Body of pancreas (tissue), 4 donors: Measurements from ENCODE around the gene PXYLP1. TPM values are rescaled to one million over a fixed set of nuclear protein-coding genes. Genes with fewer than 3 reads are reported as not detected.

Source experiments
- ATAC-seq: fragments of 150-250 bp; one replicate; pipeline ENCODE4 v1.9.1; 2016
- DNase-seq, 4 donors: peaks; one replicate each; pipeline ENCODE4 v3.0.0-alpha.2; 2019
- H3K27ac ChIP-seq, 4 donors: fragments of 200-600 bp; sonication (generic); 1 replicate in 3 of 4; 2 replicates in 1 of 4; pipeline versions ENCODE4 v1.5.1 to v1.6.1; 2016 to 2019; ENCODE audit warnings: mild to moderate bottlenecking in 1 of 4, mixed read lengths in 1 of 4, moderate library complexity in 1 of 4
- H3K27me3 ChIP-seq, 2 donors: fragments of 200-600 bp; sonication (generic); one replicate each; pipeline ENCODE4 v1.6.0; 2016; ENCODE audit warnings: mild to moderate bottlenecking in 1 of 2
- H3K36me3 ChIP-seq, 2 donors: fragments of 200-600 bp; sonication (generic); replicated peaks in 1 of 2; 2 replicates each; pipeline ENCODE4 v1.5.1; 2016; ENCODE audit warnings: low read depth in 2 of 2; ENCODE audit not compliant: insufficient read depth in 1 of 2
- H3K4me1 ChIP-seq: fragments of 200-600 bp; sonication (generic); one replicate; pipeline ENCODE4 v1.6.0; 2016
- H3K4me3 ChIP-seq, 2 donors: fragments of 200-600 bp; sonication (generic); 1 replicate in 1 of 2; 2 replicates in 1 of 2; pipeline ENCODE4 v1.5.1; 2016 to 2019
- H3K9me3 ChIP-seq, 3 donors: fragments of 200-600 bp; sonication (generic); 1 replicate in 2 of 3; 2 replicates in 1 of 3; pipeline ENCODE4 v1.5.1; 2016
- POLR2A ChIP-seq, 3 donors: fragments of 450-650 bp; IDR thresholded peaks; one replicate each; pipeline ENCODE4 v1.6.1; 2016; ENCODE audit warnings: antibody characterized with exemption in 3 of 3, mild to moderate bottlenecking in 2 of 3
- WGBS, 2 donors: methylation state at CpG; one replicate each; pipeline ENCODE4 v1.1.5; 2017; 5-methylcytosine and 5-hydroxymethylcytosine counted together
- intact Hi-C: fragments of 100-400 bp; cut with DNase I; formaldehyde crosslinking; loops from one replicate; pipeline ENCODE4 v1.15.1; 2023
- total RNA-seq, 2 donors: library from RNA; depleted of rRNA; stranded (reverse); fragments of >200 nt; gene quantifications; one replicate each; pipeline ENCODE4 v1.1.0, GENCODE V29; 2016
- TF ChIP-seq, protein P1 (sequence below), 7 experiments: fragments of 450-650 bp in 4 of 7; fragments of 200-600 bp in 3 of 7; sonication (generic) in 3 of 7; IDR thresholded peaks; one replicate each; pipeline ENCODE4 v1.5.1; 2016 to 2019; ENCODE audit warnings: antibody characterized with exemption in 7 of 7

The PXYLP1 gene
- total RNA-seq, 2 donors from 2014 or later, result 9.9 to 10.5 TPM

DNA sequence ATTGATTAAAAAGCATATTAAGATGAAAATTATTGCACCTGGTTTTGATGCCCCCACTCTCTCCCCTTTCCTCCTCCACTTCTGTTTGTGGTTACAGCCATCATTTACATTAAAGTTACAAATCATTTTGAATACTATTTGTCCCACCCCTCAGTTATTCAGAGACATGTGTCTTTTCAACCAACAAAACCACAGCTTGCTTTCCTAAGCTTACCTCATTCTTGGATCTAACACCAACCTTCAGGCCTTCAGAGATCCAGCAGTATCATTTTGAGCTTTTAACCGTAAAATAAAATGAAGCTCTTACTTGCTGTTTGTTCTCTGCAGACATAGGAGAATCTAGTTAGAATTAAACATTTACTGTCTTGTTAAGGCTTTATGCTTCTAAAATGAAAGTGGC is 4.7 kb downstream of the PXYLP1 start:
- H3K4me3 ChIP-seq, result no peak overlapping the region
- WGBS, 2 donors, result 95 to 97% methylated on average over 1 of the region's 1 CpG
- peaks cover 46% of the 10 kb centered on the region for H3K4me1 ChIP-seq
- intact Hi-C loops, result no loop called here
- no peak for TF ChIP-seq POLR2A (IDR thresholded peaks at IDR 0.05)
- TF ChIP-seq, protein P1, sequence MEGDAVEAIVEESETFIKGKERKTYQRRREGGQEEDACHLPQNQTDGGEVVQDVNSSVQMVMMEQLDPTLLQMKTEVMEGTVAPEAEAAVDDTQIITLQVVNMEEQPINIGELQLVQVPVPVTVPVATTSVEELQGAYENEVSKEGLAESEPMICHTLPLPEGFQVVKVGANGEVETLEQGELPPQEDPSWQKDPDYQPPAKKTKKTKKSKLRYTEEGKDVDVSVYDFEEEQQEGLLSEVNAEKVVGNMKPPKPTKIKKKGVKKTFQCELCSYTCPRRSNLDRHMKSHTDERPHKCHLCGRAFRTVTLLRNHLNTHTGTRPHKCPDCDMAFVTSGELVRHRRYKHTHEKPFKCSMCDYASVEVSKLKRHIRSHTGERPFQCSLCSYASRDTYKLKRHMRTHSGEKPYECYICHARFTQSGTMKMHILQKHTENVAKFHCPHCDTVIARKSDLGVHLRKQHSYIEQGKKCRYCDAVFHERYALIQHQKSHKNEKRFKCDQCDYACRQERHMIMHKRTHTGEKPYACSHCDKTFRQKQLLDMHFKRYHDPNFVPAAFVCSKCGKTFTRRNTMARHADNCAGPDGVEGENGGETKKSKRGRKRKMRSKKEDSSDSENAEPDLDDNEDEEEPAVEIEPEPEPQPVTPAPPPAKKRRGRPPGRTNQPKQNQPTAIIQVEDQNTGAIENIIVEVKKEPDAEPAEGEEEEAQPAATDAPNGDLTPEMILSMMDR (IDR thresholded peaks at IDR 0.05), result no peak
- DNase-seq (no peak), ATAC-seq (no peak)
- H3K27me3 ChIP-seq, result no peaks in the 10 kb centered on the region
- no peaks in the 10 kb centered on the region for H3K9me3 ChIP-seq
- no peaks in the 10 kb centered on the region for H3K36me3 ChIP-seq
- H3K27ac ChIP-seq, result no peak overlapping the region

DNA sequence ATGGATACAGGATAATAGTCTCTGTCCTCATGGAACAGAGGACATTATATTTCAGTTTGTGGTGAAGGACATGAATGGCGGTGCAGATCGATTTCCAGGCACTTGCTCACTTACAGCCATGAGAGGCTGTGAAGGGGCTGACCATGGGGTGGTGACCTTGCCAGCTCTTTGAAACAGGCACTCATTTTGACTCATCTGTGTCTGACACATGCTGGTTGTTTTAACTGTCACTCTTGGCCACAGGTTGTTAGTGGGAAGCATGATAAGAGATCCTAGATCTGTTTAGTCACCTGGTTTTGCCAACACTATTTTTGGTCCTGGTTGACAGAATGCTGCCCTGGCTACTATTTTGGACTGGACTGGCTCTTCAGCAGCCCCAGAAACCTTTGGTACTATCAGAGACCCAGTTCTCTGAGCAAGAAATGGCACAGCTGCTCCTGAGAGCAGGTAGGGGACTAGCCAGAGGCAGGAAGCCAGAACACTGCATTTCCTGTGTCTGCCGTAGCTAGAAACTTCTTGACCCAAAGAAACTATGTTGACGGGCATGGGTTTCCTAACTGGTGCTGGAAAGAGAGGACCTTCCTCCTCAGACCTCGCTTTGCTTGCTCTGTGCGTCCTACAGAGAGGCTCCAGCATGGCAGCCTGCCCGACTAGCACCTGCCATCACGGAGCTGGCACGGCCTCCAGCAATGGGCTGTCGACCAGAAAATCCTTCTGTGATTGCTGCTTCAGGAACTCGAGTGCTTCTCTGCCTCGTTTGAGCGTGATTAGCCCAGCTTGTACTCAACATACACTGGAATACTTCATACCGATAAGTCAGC is 6.3 kb downstream of the PXYLP1 start:
- H3K36me3 ChIP-seq, result no peaks in the 10 kb centered on the region
- peak; percentile 94 for ATAC-seq
- 35 to 43% methylated on average over 13 to 14 of the region's 14 CpGs for WGBS, 2 donors
- H3K9me3 ChIP-seq, result no peaks in the 10 kb centered on the region
- peak overlapping the region; percentile 53 to 81 (median 63) for H3K27ac ChIP-seq
- no peaks in the 10 kb centered on the region for H3K27me3 ChIP-seq
- peaks cover 39% of the 10 kb centered on the region for H3K4me1 ChIP-seq
- intact Hi-C loops, result no loop called here
- no peak overlapping the region for H3K4me3 ChIP-seq
- peak; percentile 92 to 96 (median 94) for DNase-seq
- TF ChIP-seq, protein P1 (IDR thresholded peaks at IDR 0.05), result no peak
- TF ChIP-seq POLR2A (IDR thresholded peaks at IDR 0.05), result peak in 1 of 3 donors; percentile 26

DNA sequence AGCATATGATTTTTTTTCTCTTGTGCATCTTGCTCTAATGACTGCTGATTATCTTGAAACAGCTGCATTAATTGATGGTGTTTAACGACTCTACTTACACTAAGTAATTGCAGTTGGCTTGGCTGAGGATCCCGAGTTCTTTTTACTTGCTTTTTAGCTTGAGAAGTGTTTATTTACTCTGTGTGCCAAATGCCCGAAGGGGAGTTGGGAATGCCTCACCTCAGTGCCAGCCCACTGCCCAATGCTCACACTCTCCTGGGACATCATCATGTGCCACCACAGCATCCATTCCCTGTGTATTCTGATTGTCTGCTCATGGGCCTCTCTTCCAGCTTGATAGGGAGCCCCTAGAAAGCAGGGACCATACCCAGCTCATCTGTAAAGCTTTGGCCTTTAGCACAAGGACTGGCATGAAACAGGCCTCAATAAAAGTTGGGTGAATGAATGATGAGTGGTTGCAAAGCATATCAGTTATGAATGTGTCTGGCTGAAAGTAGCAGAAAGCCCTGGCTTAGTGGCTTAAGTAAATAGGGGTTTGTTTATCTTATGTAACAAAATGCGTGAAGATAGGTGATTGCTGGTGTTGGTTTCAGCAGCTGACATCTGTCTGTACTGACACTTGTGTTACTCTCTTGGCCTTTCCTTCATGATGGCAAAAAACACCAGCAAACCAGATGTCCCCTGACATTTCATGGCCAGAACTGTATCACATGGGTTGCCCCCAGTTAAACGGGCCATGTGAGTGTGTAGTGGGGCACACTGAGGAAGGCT is 8.1 kb downstream of the PXYLP1 start:
- Histone ChIP-seq H3K9me3 (no peaks in the 10 kb centered on the region), H3K36me3 (no peaks in the 10 kb centered on the region), H3K27ac (no peak overlapping the region), H3K27me3 (no peaks in the 10 kb centered on the region), H3K4me3 (no peak overlapping the region), H3K4me1 (peaks cover 37% of the 10 kb centered on the region)
- TF ChIP-seq POLR2A (IDR thresholded peaks at IDR 0.05), result no peak
- TF ChIP-seq, protein P1 (IDR thresholded peaks at IDR 0.05), result no peak
- ATAC-seq (no peak), DNase-seq (no peak)
- 52 to 55% methylated on average over 5 of the region's 5 CpGs for WGBS, 2 donors
- intact Hi-C loops, result no loop called here

DNA sequence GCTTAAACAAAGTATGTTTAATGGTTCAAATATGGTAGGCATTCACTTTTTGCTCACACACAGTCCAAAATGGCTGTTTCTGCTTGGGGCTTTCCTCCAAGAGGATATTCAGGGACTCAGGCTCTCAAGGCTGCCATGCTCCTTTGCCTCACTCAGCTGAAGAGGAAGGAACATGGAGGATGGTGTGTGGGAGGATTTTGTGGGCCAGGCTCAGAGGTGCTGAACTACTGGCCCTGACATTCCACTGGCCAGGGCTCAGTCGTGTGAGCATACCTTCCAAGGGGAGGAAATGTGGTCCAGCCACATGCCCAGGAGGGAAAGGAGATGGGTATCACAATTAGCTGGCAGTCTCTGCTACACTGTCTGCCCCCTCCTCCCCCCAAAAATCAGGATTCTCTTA is 8.7 kb downstream of the PXYLP1 start:
- Histone ChIP-seq H3K36me3 (no peaks in the 10 kb centered on the region), H3K4me3 (no peak overlapping the region), H3K9me3 (no peaks in the 10 kb centered on the region), H3K27me3 (no peaks in the 10 kb centered on the region), H3K27ac (no peak overlapping the region), H3K4me1 (peaks cover 37% of the 10 kb centered on the region)
- DNase-seq (no peak), ATAC-seq (no peak)
- no peak for TF ChIP-seq POLR2A (IDR thresholded peaks at IDR 0.05)
- TF ChIP-seq, protein P1 (IDR thresholded peaks at IDR 0.05), result no peak
- intact Hi-C loops, result no loop called here
- WGBS, 2 donors, result 88 to 100% methylated on average over 1 of the region's 1 CpG
